GM12878 (cell line): ENCODE data around the gene DMAP1. TPM values are rescaled to one million over a fixed set of nuclear protein-coding genes. Genes with fewer than 3 reads are reported as not detected.

Source experiments
- ATAC-seq: fragments of 200-7000 bp; cut with Tn5 transposase; 3 replicates; pipeline ENCODE4 v1.9.1; 2020; ENCODE audit warnings: mild to moderate bottlenecking, moderate library complexity
- BruUV-seq: library from RNA; stranded (reverse); fragments of 400-500 nt; replicated peaks from 2 replicates; lab custom pipeline; 2021; lab: Mats Ljungman, UMichigan
- CTCF ChIA-PET: fragments of 300-600 bp; sonication (Branson Sonifier 250); formaldehyde crosslinking; extraction: SDS; loops from one replicate; lab custom pipeline; 2021; ENCODE audit warnings: inconsistent platforms; lab: Yijun Ruan, JAX
- POLR2A ChIA-PET: fragments of 350-600 bp; formaldehyde crosslinking; extraction: SDS; loops from one replicate; lab custom pipeline; 2021; ENCODE audit warnings: inconsistent platforms; lab: Charles Lee
- RAD21 ChIA-PET: fragments of 300-600 bp; sonication (Branson Sonifier 250); formaldehyde crosslinking; loops from one replicate; lab custom pipeline; 2023; ENCODE audit warnings: antibody characterized with exemption; ENCODE audit not compliant: unreplicated experiment; lab: Charles Lee
- SMC1A ChIA-PET: fragments of 300-600 bp; sonication (Branson Sonifier 250); formaldehyde crosslinking; loops from one replicate; lab custom pipeline; 2023; ENCODE audit not compliant: unreplicated experiment, uncharacterized antibody; lab: Charles Lee
- DNase-seq: peaks from one replicate; pipeline ENCODE4 v3.0.0-alpha.2; 2011; ENCODE audit warnings: low read depth, low spot score
- FAIRE-seq: peaks from 3 replicates; lab custom pipeline; 2011; peaks lifted over from hg19 to GRCh38; lab: Jason Lieb, UNC
- H2AFZ ChIP-seq: 2 replicates; pipeline ENCODE4 v1.6.0; 2011; ENCODE audit warnings: low read depth, low read length, control low read depth; ENCODE audit not compliant: control insufficient read depth
- H3K27ac ChIP-seq: 2 replicates; pipeline ENCODE4 v1.5.1; 2011; ENCODE audit warnings: control low read depth; ENCODE audit not compliant: control insufficient read depth, insufficient read depth
- H3K27me3 ChIP-seq, 2 experiments: replicated peaks in 1 of 2; 2 replicates each; pipeline versions ENCODE4 v1.6.0 to v1.6.1; 2011; ENCODE audit warnings: low read length in 1 of 2; ENCODE audit not compliant: control insufficient read depth in 2 of 2, insufficient read depth in 2 of 2
- H3K36me3 ChIP-seq, 2 experiments: 2 replicates each; pipeline ENCODE4 v1.5.1; 2011; ENCODE audit warnings: low read length in 1 of 2; ENCODE audit not compliant: control insufficient read depth in 2 of 2, insufficient read depth in 2 of 2
- H3K4me1 ChIP-seq: 2 replicates; pipeline ENCODE4 v1.6.1; 2011; ENCODE audit warnings: mild to moderate bottlenecking, low read length, moderate library complexity, mixed read lengths; ENCODE audit not compliant: control insufficient read depth, insufficient read depth
- H3K4me2 ChIP-seq: 2 replicates; pipeline ENCODE4 v1.6.0; 2011; ENCODE audit warnings: control low read depth; ENCODE audit not compliant: control insufficient read depth, insufficient read depth
- H3K4me3 ChIP-seq: fragments of 200-600 bp; sonication (generic); 2 replicates; pipeline ENCODE4 v1.5.1; 2016
- H3K79me2 ChIP-seq: 2 replicates; pipeline ENCODE4 v1.6.0; 2011; ENCODE audit warnings: low read length; ENCODE audit not compliant: control insufficient read depth, insufficient read depth
- H3K9ac ChIP-seq: 2 replicates; pipeline ENCODE4 v1.8.0; 2011; ENCODE audit warnings: low read length, control low read depth, mixed read lengths; ENCODE audit not compliant: control insufficient read depth, insufficient read depth
- H3K9me3 ChIP-seq: replicated peaks from 3 replicates; pipeline ENCODE4 v1.5.1; 2011; ENCODE audit warnings: mild to moderate bottlenecking, low read length; ENCODE audit not compliant: control insufficient read depth, insufficient read depth
- H4K20me1 ChIP-seq: 2 replicates; pipeline ENCODE4 v1.6.0; 2011; ENCODE audit not compliant: control insufficient read depth, insufficient read depth
- CHD1 ChIP-seq: IDR thresholded peaks from 2 replicates; pipeline ENCODE4 v1.6.1; 2012; ENCODE audit warnings: low read depth, low read length, improper control_type of control experiment
- POLR2A ChIP-seq: IDR thresholded peaks from 2 replicates; pipeline ENCODE4 v1.6.1; 2011; ENCODE audit warnings: low read depth, mild to moderate bottlenecking, low read length
- POLR2AphosphoS5 ChIP-seq: IDR thresholded peaks from 2 replicates; pipeline ENCODE4 v1.6.1; 2011; ENCODE audit warnings: mild to moderate bottlenecking, low read length, inconsistent platforms
- ZNF207 ChIP-seq: fragments of 450-650 bp; IDR thresholded peaks from 2 replicates; pipeline ENCODE4 v1.6.1; 2014; ENCODE audit warnings: antibody characterized with exemption, mild to moderate bottlenecking, borderline replicate concordance
- ZNF217 ChIP-seq: fragments of 450-650 bp; IDR thresholded peaks from 2 replicates; pipeline ENCODE4 v1.6.1; 2017; ENCODE audit warnings: antibody characterized with exemption, mild to moderate bottlenecking
- ZNF24 ChIP-seq: fragments of 450-650 bp; IDR thresholded peaks from 2 replicates; pipeline ENCODE4 v1.6.1; 2017; ENCODE audit warnings: antibody characterized with exemption, mild to moderate bottlenecking
- WGBS: methylation state at CpG from one replicate; pipeline ENCODE4 v1.1.6; 2016; ENCODE audit warnings: low lambda C conversion rate; ENCODE audit not compliant: insufficient replicate concordance, insufficient coverage; ENCODE audit errors: missing lambda C conversion rate; 5-methylcytosine and 5-hydroxymethylcytosine counted together
- in situ Hi-C: fragments of 300-500 bp; cut with MboI; formaldehyde crosslinking; loops from 9 replicates; pipeline ENCODE4 v1.14.3; 2018; ENCODE audit warnings: mixed read lengths
- intact Hi-C: fragments of 100-400 bp; cut with micrococcal nuclease; formaldehyde crosslinking; loops from one replicate; pipeline ENCODE4 v1.14.2; 2022; ENCODE audit not compliant: unreplicated experiment
- polyA plus RNA-seq, 11 experiments: library from polyadenylated mRNA; depleted of rRNA in 4 of 11; unstranded in 6 of 11; stranded (reverse) in 5 of 11; fragments of >200 nt; fragmentation: Nextera tagmentation in 4 of 11; fragmentation: Illumina TruSeq in 1 of 11; extraction: Ambion mirVana in 4 of 11; extraction: Trizol in 1 of 11; gene quantifications; 1 replicate in 1 of 11; 2 replicates in 10 of 11; pipeline versions ENCODE4 v1.2.1 to v1.2.3, GENCODE V29; 2011 to 2016; ENCODE audit warnings: inconsistent platforms in 2 of 11, missing spikeins in 2 of 11, low read depth in 1 of 11
- total RNA-seq, 4 experiments: library from RNA; depleted of rRNA in 3 of 4; stranded (reverse); fragments of >200 nt in 3 of 4; fragmentation: Illumina TruSeq in 1 of 4; extraction: Trizol in 1 of 4; gene quantifications; 2 replicates each; pipeline versions ENCODE4 v1.2.1 to v1.2.3, GENCODE V29; 2013 to 2021

DMAP1 gene
- total and polyA plus RNA-seq, 10 of the 15 experiments (the other 5 are each of a cell fraction or from before 2014, with no cell fraction given) = 1.9 to 59.1 (median 37.7) TPM

DNA sequence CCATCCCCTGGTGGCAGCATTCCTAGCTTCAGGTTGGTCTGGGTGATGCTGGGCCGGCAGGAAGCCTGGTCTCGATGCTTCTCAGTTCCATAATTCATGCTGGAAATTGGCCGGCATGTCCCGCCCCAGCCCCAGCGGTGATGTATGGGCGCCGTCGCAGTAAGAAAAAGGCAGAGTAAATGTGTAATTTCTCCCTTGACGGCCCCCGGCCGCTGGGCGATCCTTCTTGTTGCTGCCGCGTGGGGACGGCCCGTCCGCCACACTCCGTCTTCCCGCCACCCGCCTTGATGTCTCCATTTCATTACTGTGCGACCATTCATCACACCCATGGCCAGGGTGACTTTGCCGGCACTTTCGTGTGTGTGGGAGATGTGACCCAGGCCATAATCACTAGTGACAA lies 8.5 kb downstream of the DMAP1 start:
- FAIRE-seq (no peak), DNase-seq (no peak), ATAC-seq (no peak)
- no peaks in the 10 kb centered on the region for H3K27me3 ChIP-seq
- intact Hi-C loops = no loop called here
- no peaks in the 10 kb centered on the region for H3K79me2 ChIP-seq
- ChIA-PET POLR2A (no interaction called here), CTCF (interaction anchor here (0.6 kb wide), 1 partner anchor 17 kb away, joined by 4 read pairs; no protein-coding TSS in a partner anchor), SMC1A (no interaction called here), RAD21 (no interaction called here)
- H3K9ac ChIP-seq = no peak overlapping the region
- TF ChIP-seq ZNF24 (no peak), POLR2AphosphoS5 (0 out of 2 replicates have a peak, but pooled peaks have one; percentile 17), CHD1 (no peak)
- peaks cover 11 to 24% of the 10 kb centered on the region in 2 experiments; a peak in 3 of 4 replicates for H3K36me3 ChIP-seq
- H4K20me1 ChIP-seq = no peaks in the 10 kb centered on the region
- in situ Hi-C loops = no loop called here
- WGBS = 98% methylated on average over 21 of the region's 23 CpGs
- no peak overlapping the region for H3K27ac ChIP-seq
- H3K4me1 ChIP-seq = peaks cover 7% of the 10 kb centered on the region
- no peaks in the 10 kb centered on the region for H3K9me3 ChIP-seq
- H2AFZ ChIP-seq = no peak overlapping the region
- no peak overlapping the region for H3K4me2 ChIP-seq
- no peak overlapping the region for H3K4me3 ChIP-seq
- BruUV-seq = no TSS peak

GRCh38 chr1:44222397-44223186 lies 9.3 kb downstream of the DMAP1 start:
- no TSS peak for BruUV-seq
- Histone ChIP-seq H3K79me2 (no peaks in the 10 kb centered on the region), H2AFZ (no peak overlapping the region), H3K4me2 (no peak overlapping the region), H3K36me3 (peaks cover 9 to 24% of the 10 kb centered on the region in 2 experiments; a peak in 3 of 4 replicates), H3K9me3 (no peaks in the 10 kb centered on the region), H3K4me3 (no peak overlapping the region), H4K20me1 (no peaks in the 10 kb centered on the region), H3K4me1 (peaks cover 7% of the 10 kb centered on the region), H3K27me3 (no peaks in the 10 kb centered on the region), H3K27ac (no peak overlapping the region), H3K9ac (no peak overlapping the region)
- FAIRE-seq (no peak), DNase-seq (no peak), ATAC-seq (no peak)
- ChIA-PET POLR2A (no interaction called here), RAD21 (no interaction called here), CTCF (no interaction called here), SMC1A (no interaction called here)
- intact Hi-C loops (no loop called here), in situ Hi-C loops (no loop called here)
- 65% methylated on average over 5 of the region's 5 CpGs for WGBS
- TF ChIP-seq POLR2A = peak; percentile 38; the same call in 1 of the 2 replicates
- TF ChIP-seq ZNF207 = no peak
- TF ChIP-seq ZNF217 = no peak
